NCI-H526 (cell line): Measurements from ENCODE around the gene PDZD2.
"Not testable (repeated sequence)": the region's sequence is repeated elsewhere in the genome, so short reads cannot be mapped to it uniquely, and the experiment has no call there.

ENCODE experiments used
- DNase-seq, 2 experiments: peaks; one replicate each; lab custom pipeline; 2025; lab: John Stamatoyannopoulos, UW

The PDZD2 gene

GRCh38 chr5:32103521-32103920 lies 464.6 kb downstream of the PDZD2 start:
- DNase-seq: no peak

GRCh38 chr5:32107291-32107690 lies 468.4 kb downstream of the PDZD2 start:
- DNase-seq: no peak

- no peak for DNase-seq
Measured at GRCh38 chr5:32108167-32108566, 469.2 kb downstream of the PDZD2 start.

- DNase-seq: peak; percentile 78 to 88
Measured at GRCh38 chr5:32109236-32109635, 470.3 kb downstream of the PDZD2 start.

GRCh38 chr5:32110111-32110696 lies 471.3 kb downstream of the PDZD2 start:
- no peak for DNase-seq

- DNase-seq: no peak
Measured at GRCh38 chr5:32115985-32116384, 477.1 kb downstream of the PDZD2 start.

- no peak for DNase-seq
Measured at GRCh38 chr5:32116574-32117313, 477.8 kb downstream of the PDZD2 start.

- not testable (repeated sequence) for DNase-seq
Measured at GRCh38 chr5:32118922-32119321, 480.0 kb downstream of the PDZD2 start.

- no peak for DNase-seq
Measured at GRCh38 chr5:32123058-32123805, 484.3 kb downstream of the PDZD2 start.

GRCh38 chr5:32123889-32124676 lies 485.2 kb downstream of the PDZD2 start:
- no peak for DNase-seq

- no peak for DNase-seq
Measured at GRCh38 chr5:32126691-32127090, 487.8 kb downstream of the PDZD2 start.

GRCh38 chr5:32127711-32128110 lies 488.8 kb downstream of the PDZD2 start:
- no peak for DNase-seq

GRCh38 chr5:32129074-32129598 lies 490.2 kb downstream of the PDZD2 start:
- no peak for DNase-seq

GRCh38 chr5:32130865-32131264 lies 491.9 kb downstream of the PDZD2 start:
- no peak for DNase-seq

GRCh38 chr5:32131604-32132003 lies 492.7 kb downstream of the PDZD2 start:
- no peak for DNase-seq

- no peak for DNase-seq
Measured at GRCh38 chr5:32132757-32133156, 493.8 kb downstream of the PDZD2 start.

GRCh38 chr5:32135086-32135485 lies 496.2 kb downstream of the PDZD2 start:
- no peak for DNase-seq

GRCh38 chr5:32136342-32136741 lies 497.4 kb downstream of the PDZD2 start:
- DNase-seq: no peak

- DNase-seq: no peak
Measured at GRCh38 chr5:32138839-32139493, 500.0 kb downstream of the PDZD2 start.

GRCh38 chr5:32143617-32144377 lies 504.9 kb downstream of the PDZD2 start:
- DNase-seq: no peak
